ENCODE results near the gene SLC13A4. TPM values are rescaled to one million over a fixed set of nuclear protein-coding genes. Genes with fewer than 3 reads are reported as not detected.
A peak's percentile ranks its signal among the peaks of the same experiment; 100 is the strongest.

Gene SLC13A4
- polyA plus RNA-seq, 2 donors: 7.1 to 11.0 TPM

GRCh38 chr7:135687466-135687865 lies 40.5 kb downstream of the SLC13A4 start:
- Histone ChIP-seq H3K27ac (ENCODE audit: low read depth in 2 of 2, low read length in 1 of 2) (no peak overlapping the region), H3K4me3 (ENCODE audit: low read depth in 1 of 2, low read length in 2 of 2) (no peak overlapping the region), H3K9me3 (ENCODE audit: control insufficient read depth in 2 of 2, insufficient read depth in 1 of 2, low read depth in 1 of 2, low read length in 1 of 2) (no peaks in the 10 kb centered on the region), H3K4me1 (ENCODE audit: control insufficient read depth in 2 of 2, insufficient read depth in 2 of 2, low read length in 1 of 2) (peaks cover 0 to 7% of the 10 kb centered on the region in 2 donors), H3K36me3 (ENCODE audit: control insufficient read depth in 2 of 2, insufficient read depth in 2 of 2, low read length in 1 of 2) (peaks cover 0 to 7% of the 10 kb centered on the region in 2 donors), H3K27me3 (ENCODE audit: control insufficient read depth in 1 of 2, insufficient read depth in 2 of 2, low read length in 2 of 2) (no peaks in the 10 kb centered on the region)
- WGBS, 2 donors: 0 to 36% methylated on average over 1 of the region's 1 CpG

- Histone ChIP-seq H3K4me1 (ENCODE audit: control insufficient read depth in 2 of 2, insufficient read depth in 2 of 2, low read length in 1 of 2) (peaks cover 0 to 14% of the 10 kb centered on the region in 2 donors), H3K4me3 (ENCODE audit: low read depth in 1 of 2, low read length in 2 of 2) (no peak overlapping the region), H3K27me3 (ENCODE audit: control insufficient read depth in 1 of 2, insufficient read depth in 2 of 2, low read length in 2 of 2) (no peaks in the 10 kb centered on the region), H3K9me3 (ENCODE audit: control insufficient read depth in 2 of 2, insufficient read depth in 1 of 2, low read depth in 1 of 2, low read length in 1 of 2) (no peaks in the 10 kb centered on the region), H3K36me3 (ENCODE audit: control insufficient read depth in 2 of 2, insufficient read depth in 2 of 2, low read length in 1 of 2) (peaks cover 0 to 4% of the 10 kb centered on the region in 2 donors), H3K27ac (ENCODE audit: low read depth in 2 of 2, low read length in 1 of 2) (no peak overlapping the region)
- 86 to 87% methylated on average over 9 of the region's 9 CpGs for WGBS, 2 donors
Measured at GRCh38 chr7:135685306-135686084, 42.5 kb downstream of the SLC13A4 start.

- H3K36me3 ChIP-seq (ENCODE audit: control insufficient read depth in 2 of 2, insufficient read depth in 2 of 2, low read length in 1 of 2): peaks cover 0 to 4% of the 10 kb centered on the region in 2 donors
- WGBS, 2 donors: 87 to 91% methylated on average over 5 of the region's 5 CpGs
- no peaks in the 10 kb centered on the region for H3K27me3 ChIP-seq (ENCODE audit: control insufficient read depth in 1 of 2, insufficient read depth in 2 of 2, low read length in 2 of 2)
- no peak overlapping the region for H3K27ac ChIP-seq (ENCODE audit: low read depth in 2 of 2, low read length in 1 of 2)
- H3K9me3 ChIP-seq (ENCODE audit: control insufficient read depth in 2 of 2, insufficient read depth in 1 of 2, low read depth in 1 of 2, low read length in 1 of 2): no peaks in the 10 kb centered on the region
- H3K4me3 ChIP-seq (ENCODE audit: low read depth in 1 of 2, low read length in 2 of 2): no peak overlapping the region
- peaks cover 0 to 14% of the 10 kb centered on the region in 2 donors for H3K4me1 ChIP-seq (ENCODE audit: control insufficient read depth in 2 of 2, insufficient read depth in 2 of 2, low read length in 1 of 2)
Measured at GRCh38 chr7:135684699-135685098, 43.3 kb downstream of the SLC13A4 start.

- H3K27me3 ChIP-seq (ENCODE audit: control insufficient read depth in 1 of 2, insufficient read depth in 2 of 2, low read length in 2 of 2): no peaks in the 10 kb centered on the region
- peaks cover 0 to 14% of the 10 kb centered on the region in 2 donors for H3K4me1 ChIP-seq (ENCODE audit: control insufficient read depth in 2 of 2, insufficient read depth in 2 of 2, low read length in 1 of 2)
- H3K36me3 ChIP-seq (ENCODE audit: control insufficient read depth in 2 of 2, insufficient read depth in 2 of 2, low read length in 1 of 2): peaks cover 0 to 4% of the 10 kb centered on the region in 2 donors
- WGBS, 2 donors: 53 to 54% methylated on average over 3 of the region's 3 CpGs
- H3K4me3 ChIP-seq (ENCODE audit: low read depth in 1 of 2, low read length in 2 of 2): no peak overlapping the region
- no peaks in the 10 kb centered on the region for H3K9me3 ChIP-seq (ENCODE audit: control insufficient read depth in 2 of 2, insufficient read depth in 1 of 2, low read depth in 1 of 2, low read length in 1 of 2)
- H3K27ac ChIP-seq (ENCODE audit: low read depth in 2 of 2, low read length in 1 of 2): peak overlapping the region in 1 of 2 donors; percentile 24
Measured at GRCh38 chr7:135684136-135684535, 43.9 kb downstream of the SLC13A4 start.

GRCh38 chr7:135683609-135684008 lies 44.4 kb downstream of the SLC13A4 start:
- Histone ChIP-seq H3K4me3 (ENCODE audit: low read depth in 1 of 2, low read length in 2 of 2) (no peak overlapping the region), H3K27ac (ENCODE audit: low read depth in 2 of 2, low read length in 1 of 2) (peak overlapping the region; percentile 60 to 62), H3K9me3 (ENCODE audit: control insufficient read depth in 2 of 2, insufficient read depth in 1 of 2, low read depth in 1 of 2, low read length in 1 of 2) (no peaks in the 10 kb centered on the region), H3K27me3 (ENCODE audit: control insufficient read depth in 1 of 2, insufficient read depth in 2 of 2, low read length in 2 of 2) (no peaks in the 10 kb centered on the region), H3K36me3 (ENCODE audit: control insufficient read depth in 2 of 2, insufficient read depth in 2 of 2, low read length in 1 of 2) (peaks cover 0 to 4% of the 10 kb centered on the region in 2 donors), H3K4me1 (ENCODE audit: control insufficient read depth in 2 of 2, insufficient read depth in 2 of 2, low read length in 1 of 2) (peaks cover 0 to 14% of the 10 kb centered on the region in 2 donors)
- 42 to 77% methylated on average over 3 of the region's 3 CpGs for WGBS, 2 donors

GRCh38 chr7:135682191-135682590 lies 45.8 kb downstream of the SLC13A4 start:
- Histone ChIP-seq H3K9me3 (ENCODE audit: control insufficient read depth in 2 of 2, insufficient read depth in 1 of 2, low read depth in 1 of 2, low read length in 1 of 2) (no peaks in the 10 kb centered on the region), H3K36me3 (ENCODE audit: control insufficient read depth in 2 of 2, insufficient read depth in 2 of 2, low read length in 1 of 2) (peaks cover 0 to 4% of the 10 kb centered on the region in 2 donors), H3K4me1 (ENCODE audit: control insufficient read depth in 2 of 2, insufficient read depth in 2 of 2, low read length in 1 of 2) (peaks cover 0 to 17% of the 10 kb centered on the region in 2 donors), H3K27ac (ENCODE audit: low read depth in 2 of 2, low read length in 1 of 2) (peak overlapping the region in 1 of 2 donors; percentile 57), H3K27me3 (ENCODE audit: control insufficient read depth in 1 of 2, insufficient read depth in 2 of 2, low read length in 2 of 2) (no peaks in the 10 kb centered on the region), H3K4me3 (ENCODE audit: low read depth in 1 of 2, low read length in 2 of 2) (no peak overlapping the region)
- WGBS, 2 donors: 46 to 55% methylated on average over 3 of the region's 3 CpGs

GRCh38 chr7:135681762-135682161 lies 46.2 kb downstream of the SLC13A4 start:
- H3K36me3 ChIP-seq (ENCODE audit: control insufficient read depth in 2 of 2, insufficient read depth in 2 of 2, low read length in 1 of 2): peaks cover 0 to 2% of the 10 kb centered on the region in 2 donors
- no peaks in the 10 kb centered on the region for H3K9me3 ChIP-seq (ENCODE audit: control insufficient read depth in 2 of 2, insufficient read depth in 1 of 2, low read depth in 1 of 2, low read length in 1 of 2)
- H3K4me1 ChIP-seq (ENCODE audit: control insufficient read depth in 2 of 2, insufficient read depth in 2 of 2, low read length in 1 of 2): peaks cover 0 to 17% of the 10 kb centered on the region in 2 donors
- 81 to 83% methylated on average over 5 of the region's 5 CpGs for WGBS, 2 donors
- no peak overlapping the region for H3K4me3 ChIP-seq (ENCODE audit: low read depth in 1 of 2, low read length in 2 of 2)
- H3K27ac ChIP-seq (ENCODE audit: low read depth in 2 of 2, low read length in 1 of 2): no peak overlapping the region
- no peaks in the 10 kb centered on the region for H3K27me3 ChIP-seq (ENCODE audit: control insufficient read depth in 1 of 2, insufficient read depth in 2 of 2, low read length in 2 of 2)

GRCh38 chr7:135678612-135679575 lies 49.1 kb downstream of the SLC13A4 start:
- Histone ChIP-seq H3K4me3 (ENCODE audit: low read depth in 1 of 2, low read length in 2 of 2) (no peak overlapping the region), H3K27me3 (ENCODE audit: control insufficient read depth in 1 of 2, insufficient read depth in 2 of 2, low read length in 2 of 2) (no peaks in the 10 kb centered on the region), H3K9me3 (ENCODE audit: control insufficient read depth in 2 of 2, insufficient read depth in 1 of 2, low read depth in 1 of 2, low read length in 1 of 2) (no peaks in the 10 kb centered on the region), H3K4me1 (ENCODE audit: control insufficient read depth in 2 of 2, insufficient read depth in 2 of 2, low read length in 1 of 2) (peaks cover 0 to 14% of the 10 kb centered on the region in 2 donors), H3K36me3 (ENCODE audit: control insufficient read depth in 2 of 2, insufficient read depth in 2 of 2, low read length in 1 of 2) (peaks cover 0 to 4% of the 10 kb centered on the region in 2 donors), H3K27ac (ENCODE audit: low read depth in 2 of 2, low read length in 1 of 2) (peak overlapping the region; percentile 6 to 17)
- 49 to 55% methylated on average over 4 of the region's 4 CpGs for WGBS, 2 donors

GRCh38 chr7:135673360-135673706 lies 54.7 kb downstream of the SLC13A4 start:
- H3K4me1 ChIP-seq (ENCODE audit: control insufficient read depth in 2 of 2, insufficient read depth in 2 of 2, low read length in 1 of 2): peaks cover 0 to 6% of the 10 kb centered on the region in 2 donors
- WGBS, 2 donors: 70 to 76% methylated on average over 6 of the region's 6 CpGs
- peaks cover 0 to 2% of the 10 kb centered on the region in 2 donors for H3K36me3 ChIP-seq (ENCODE audit: control insufficient read depth in 2 of 2, insufficient read depth in 2 of 2, low read length in 1 of 2)
- H3K9me3 ChIP-seq (ENCODE audit: control insufficient read depth in 2 of 2, insufficient read depth in 1 of 2, low read depth in 1 of 2, low read length in 1 of 2): peaks cover 0 to 2% of the 10 kb centered on the region in 2 donors
- peak overlapping the region in 1 of 2 donors; percentile 2 for H3K27ac ChIP-seq (ENCODE audit: low read depth in 2 of 2, low read length in 1 of 2)
- H3K4me3 ChIP-seq (ENCODE audit: low read depth in 1 of 2, low read length in 2 of 2): no peak overlapping the region
- H3K27me3 ChIP-seq (ENCODE audit: control insufficient read depth in 1 of 2, insufficient read depth in 2 of 2, low read length in 2 of 2): no peaks in the 10 kb centered on the region

Measured in esophagus (tissue), 2 donors.